GM18511 (cell line): Measurements from ENCODE around the gene EPS8.

Experiments used
- ATAC-seq: cut with Tn5 transposase; IDR thresholded peaks from one replicate; pipeline ENCODE4 v1.9.1; 2021; ENCODE audit warnings: mild to moderate bottlenecking, moderate library complexity; ENCODE audit not compliant: unreplicated experiment

Gene EPS8

DNA sequence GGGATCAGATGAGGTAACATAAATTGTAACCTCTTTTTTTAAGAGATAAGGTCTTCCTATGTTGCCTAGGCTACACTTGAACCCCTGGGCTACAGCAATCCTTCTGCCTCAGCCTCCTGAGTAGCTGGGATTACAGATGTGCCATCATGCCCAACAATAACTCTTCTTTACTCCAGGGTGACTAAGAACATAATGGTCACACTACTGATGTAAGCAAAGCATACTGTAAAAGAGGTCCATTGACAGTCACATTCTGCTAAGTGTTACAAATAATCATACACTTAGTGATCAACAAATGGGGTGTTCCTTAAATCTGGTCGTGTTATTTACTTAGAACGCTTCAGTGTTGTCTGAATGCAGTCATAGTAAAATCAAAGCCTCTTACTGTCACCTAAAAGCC is 68.9 kb downstream of the EPS8 start:
- ATAC-seq: no peak

DNA sequence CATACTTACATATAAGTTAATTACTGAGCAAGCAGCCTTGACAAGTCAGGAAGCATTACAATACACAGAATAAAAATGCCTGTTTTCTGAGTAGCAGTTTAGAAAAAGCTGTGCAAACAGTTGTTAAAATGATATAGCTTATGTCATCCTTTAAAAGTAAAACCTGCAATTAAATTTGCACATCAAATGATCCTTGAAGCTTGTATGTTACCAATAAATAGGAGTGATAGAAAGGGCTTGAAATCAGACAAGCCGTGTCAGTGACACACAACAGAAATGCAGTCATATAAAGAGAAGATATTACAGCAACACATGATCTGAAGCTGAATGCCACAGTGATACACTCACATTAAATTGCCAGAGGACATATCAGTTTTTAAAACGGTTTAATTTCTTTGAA is 70.0 kb downstream of the EPS8 start:
- ATAC-seq: no peak

DNA sequence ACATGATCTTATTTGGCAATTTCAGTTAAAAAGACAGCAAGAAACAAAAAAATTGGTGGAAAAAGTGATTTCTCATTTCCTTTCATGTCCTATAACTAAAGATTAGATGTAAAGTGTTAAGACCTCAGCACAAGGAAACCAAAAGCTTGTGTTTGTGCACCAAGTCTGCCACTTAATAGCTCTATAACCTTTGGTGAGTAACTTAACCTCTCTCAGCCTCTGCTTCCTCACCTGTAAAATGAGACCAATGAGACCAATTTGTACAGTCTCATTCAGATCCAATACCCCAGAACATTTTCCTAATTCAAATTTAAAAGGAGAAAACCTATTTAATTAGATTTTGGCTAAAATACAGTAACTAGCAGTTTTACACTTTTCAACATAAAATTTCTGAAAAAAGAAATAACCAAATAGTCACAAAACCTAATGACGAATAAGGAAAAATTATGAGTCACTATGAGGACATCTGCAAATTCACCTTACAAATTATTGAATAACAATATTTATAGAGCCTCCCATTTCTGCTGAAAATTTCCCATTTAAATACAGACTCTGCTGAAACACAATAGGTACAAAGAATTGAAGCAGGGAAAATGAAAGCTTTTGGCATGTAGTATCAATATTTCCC is 71.1 kb downstream of the EPS8 start:
- no peak for ATAC-seq

DNA sequence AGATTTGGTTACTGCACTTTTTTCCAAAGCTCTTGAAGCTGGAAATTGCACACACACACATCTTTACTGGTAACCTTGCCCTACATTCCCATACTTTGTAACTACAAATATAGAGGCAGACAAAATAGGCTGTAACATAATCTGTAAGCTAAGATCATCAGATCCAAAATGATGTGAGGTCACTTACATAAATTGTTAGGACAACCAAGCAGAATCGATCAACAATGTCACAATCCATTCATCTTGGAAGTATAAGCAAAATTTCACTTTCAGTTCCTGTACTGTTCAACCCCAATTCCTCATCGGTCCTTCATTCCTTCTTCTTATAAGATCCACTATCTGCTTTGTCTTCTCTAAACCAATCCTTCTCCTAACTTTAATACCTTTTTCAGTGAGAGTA is 72.6 kb downstream of the EPS8 start:
- no peak for ATAC-seq

DNA sequence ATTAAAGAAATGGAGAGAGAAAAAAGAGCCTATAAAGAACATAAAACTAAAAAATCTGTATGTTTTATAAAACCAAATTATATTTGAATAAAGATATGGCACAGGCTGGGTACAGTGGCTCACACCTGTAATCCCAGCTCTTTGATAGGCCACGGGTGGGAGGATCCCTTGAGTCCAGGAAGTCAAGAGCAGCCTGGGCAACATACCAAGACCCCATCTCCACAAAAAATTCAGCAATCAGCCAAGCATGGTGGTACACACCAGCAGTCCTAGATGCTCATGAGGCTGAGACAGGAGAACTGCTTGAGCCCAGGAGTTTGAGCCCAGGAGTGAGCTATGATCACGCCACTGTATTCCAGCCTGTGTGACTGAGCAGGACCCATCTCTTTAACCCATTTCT is 74.9 kb downstream of the EPS8 start:
- no peak for ATAC-seq

DNA sequence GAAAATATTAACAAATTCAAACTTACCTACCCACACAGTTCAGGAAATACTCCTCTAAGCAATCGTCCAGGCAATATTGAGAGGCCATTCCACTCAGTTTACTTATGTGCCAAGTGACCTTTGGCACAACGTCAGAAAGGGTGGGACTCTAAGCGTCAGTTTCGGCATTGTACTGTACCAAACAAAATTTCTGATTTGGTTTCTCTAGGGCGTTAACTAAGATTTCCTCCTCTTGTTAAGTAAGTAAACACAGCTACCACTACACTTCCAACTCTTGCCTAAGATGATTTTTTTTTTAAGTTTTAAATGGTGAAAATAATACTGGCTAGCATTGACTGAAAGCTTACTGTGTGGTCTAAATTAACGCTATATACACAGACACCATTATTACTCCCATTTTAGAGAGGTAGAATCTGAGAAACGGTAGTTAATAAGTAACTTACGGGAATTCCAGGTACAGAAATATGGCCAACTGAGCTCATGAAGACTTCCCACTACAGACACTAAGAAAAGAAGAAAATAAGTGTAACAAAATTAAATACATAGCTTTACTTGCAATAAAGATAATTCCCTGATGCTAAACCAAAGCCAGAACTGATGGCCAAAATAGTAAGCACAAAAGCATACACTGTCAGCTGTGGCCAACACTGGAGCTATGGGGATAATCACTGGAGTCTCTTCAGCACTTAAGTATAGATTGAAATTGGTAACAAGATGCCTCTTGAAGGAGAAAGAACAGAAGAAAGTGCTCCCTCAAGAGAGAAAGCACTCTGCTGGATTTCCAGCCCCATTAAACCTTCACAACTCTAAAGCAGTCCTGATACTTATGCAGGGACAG is 76.1 kb downstream of the EPS8 start:
- no peak for ATAC-seq

DNA sequence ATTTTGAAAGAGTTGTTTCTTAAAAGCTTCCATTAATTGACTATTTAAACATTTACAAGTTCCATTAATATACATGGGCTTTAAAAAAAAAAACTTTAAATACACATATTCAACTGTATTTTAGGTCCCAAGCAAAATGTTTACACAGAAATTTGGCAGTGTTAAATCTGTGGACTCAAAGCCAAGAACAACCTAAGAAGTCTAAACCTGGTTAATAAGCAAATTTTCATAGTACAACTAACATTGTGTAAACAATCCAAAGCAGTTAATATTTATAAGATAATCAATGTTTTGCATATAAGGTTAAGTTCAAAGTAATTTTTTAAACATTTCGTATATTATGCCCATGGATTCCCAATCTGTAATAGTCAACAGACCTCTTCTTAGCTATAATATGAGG is 77.0 kb downstream of the EPS8 start:
- no peak for ATAC-seq

DNA sequence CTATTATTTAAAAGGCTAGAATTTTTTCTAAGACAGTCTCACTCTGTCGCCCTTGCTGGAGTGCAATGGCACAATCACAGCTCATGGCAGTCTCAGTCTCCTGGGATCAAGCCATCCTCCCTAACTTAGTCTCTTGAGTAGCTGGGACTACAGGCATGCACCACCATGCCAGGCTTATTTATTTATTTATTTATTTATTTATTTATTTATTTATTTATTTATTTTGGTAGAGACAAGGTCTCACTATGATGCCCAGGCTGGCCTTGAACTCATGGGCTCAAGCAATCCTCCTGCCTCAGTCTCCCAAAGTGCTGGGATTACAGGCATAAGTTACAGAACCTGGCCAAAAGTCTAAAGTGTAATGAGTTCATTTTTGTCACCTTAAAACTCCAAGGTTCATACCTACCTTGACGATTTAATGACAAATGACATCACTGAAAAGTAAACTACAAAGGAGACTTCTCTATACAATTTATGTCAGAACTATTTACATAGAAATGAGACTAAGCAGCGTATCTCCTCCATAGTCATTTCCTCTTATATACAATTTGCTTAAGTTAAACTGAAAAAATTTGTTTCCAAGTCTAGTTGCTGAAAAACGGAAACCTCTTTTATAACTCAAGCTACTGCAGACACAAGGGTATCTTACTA is 78.2 kb downstream of the EPS8 start:
- no peak for ATAC-seq

DNA sequence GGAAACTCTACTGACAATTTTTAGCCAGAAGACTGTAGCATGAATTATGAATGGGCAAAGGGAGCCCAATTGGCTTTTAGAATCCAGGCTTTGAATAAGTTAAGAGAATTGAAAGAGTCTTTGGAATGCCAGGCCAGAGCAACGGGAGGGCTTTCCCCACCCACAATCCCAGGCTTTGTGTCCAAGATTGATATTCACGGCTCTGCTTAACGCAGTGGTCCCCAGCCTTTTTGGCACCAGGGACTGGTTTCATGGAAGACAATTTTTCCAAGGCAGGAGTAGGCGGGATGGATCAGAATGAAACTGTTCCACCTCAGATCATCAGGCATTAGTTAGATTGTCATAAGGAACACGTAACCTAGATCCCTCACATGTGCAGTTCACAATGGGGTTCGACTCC is 79.6 kb downstream of the EPS8 start:
- ATAC-seq: no peak

DNA sequence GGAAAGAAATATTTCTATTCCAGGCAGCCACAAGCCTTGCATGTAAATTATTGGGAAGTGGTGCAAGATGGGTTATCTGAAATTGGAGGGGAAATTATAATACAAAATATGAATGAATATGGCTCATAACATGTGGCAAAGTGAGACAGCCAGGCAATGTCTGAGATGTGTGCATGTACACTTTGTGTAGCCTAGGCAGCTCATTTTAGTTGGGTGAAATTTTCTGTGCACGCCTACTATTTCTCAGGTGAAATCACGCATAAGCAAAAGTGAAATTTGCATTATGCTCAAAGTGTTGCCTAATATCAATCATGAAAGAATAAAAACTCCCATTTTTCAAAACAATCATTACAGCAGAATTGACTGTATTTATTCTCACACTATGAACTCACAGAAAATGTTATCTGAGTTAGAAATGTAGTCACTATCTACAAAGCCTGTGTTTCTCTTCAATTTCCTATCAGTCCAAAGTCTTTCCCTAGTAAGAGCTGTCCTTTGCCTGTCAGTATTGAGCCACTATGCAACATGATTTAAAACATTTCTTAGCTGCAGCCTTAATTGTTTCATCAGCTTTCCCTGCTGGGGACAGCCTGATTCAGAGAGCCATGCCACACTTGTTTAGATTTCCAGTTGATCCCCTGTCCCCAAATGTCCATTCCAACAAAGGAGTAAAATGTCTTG is 80.7 kb downstream of the EPS8 start:
- ATAC-seq: no peak

DNA sequence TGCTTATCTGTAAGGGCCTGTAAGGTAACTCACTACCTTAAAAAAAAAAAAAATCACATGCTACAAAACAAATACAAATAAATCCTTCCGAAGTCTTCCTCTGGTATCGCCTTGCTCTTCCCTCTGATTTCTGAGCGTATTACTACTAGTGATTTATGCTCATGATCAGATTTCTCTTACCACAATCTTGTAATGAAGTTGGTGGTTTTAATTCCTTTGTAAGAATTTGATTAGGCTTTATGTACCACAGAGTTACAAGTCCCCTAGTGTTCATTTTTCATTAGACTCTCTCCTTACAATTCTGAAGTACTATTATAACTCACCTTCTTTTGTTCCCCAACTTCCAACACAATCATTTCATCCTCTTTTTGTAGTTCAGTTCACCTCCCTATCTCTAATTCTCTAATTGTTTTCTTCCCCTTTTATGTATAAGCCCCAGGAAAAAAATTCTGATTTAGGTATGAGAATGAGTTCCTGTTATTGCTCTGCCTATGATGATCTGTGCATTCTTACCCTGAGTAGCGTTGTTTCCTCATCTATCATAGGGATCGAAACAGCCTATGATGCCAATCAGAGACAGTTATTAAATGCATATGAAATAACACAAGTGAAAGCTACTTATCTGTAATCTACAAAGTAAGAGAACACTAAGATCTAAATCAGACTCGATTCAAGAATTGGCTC is 81.5 kb downstream of the EPS8 start:
- no peak for ATAC-seq

DNA sequence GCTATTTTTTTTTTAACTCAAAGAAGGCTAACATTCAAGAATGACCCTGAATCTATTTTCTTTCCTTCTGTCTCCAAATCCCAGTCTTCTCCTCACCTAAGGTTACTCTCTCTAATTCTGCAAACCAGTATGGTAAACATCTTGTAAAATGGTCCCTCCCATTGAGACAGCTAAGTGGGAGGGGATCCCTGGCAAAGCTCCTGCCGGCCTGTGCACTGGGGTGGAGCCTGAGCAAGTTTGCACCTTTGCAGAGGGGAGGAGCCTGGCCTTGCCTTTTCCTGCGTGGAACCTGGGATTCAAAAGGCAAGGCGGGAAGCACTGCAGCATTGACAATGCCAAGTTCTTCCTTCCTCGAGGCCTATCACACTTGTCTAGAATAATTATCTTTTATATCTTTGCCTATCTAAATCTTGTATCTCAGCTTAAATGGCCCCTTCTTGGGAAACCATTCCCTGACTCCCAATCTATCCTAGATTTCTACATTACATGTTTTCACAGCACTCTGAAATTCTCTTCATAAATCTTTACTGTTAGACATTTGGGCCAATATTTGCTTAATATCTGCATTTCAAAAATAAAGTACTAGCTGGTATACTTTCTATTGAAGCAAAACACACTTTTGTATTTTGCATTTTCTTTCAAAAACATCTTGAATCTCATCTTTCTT is 83.0 kb downstream of the EPS8 start:
- no peak for ATAC-seq

DNA sequence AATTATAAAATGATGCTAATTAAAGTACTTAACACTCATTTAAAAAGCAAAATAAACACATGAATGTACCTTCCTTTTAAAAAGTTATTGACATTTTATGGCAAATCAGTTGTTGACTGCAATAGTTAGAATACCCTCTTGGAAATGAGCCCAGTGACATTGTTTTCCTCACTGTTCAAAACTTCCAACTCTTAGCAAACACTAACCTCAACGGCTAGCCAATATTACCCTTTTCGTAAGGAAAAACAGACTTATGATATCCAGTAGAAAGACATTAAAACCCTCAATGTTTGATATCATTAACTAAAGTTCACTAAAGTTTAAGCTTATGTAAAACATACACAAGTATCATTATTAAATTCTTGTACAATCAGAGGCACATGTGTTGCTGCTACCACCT is 83.6 kb downstream of the EPS8 start:
- no peak for ATAC-seq

DNA sequence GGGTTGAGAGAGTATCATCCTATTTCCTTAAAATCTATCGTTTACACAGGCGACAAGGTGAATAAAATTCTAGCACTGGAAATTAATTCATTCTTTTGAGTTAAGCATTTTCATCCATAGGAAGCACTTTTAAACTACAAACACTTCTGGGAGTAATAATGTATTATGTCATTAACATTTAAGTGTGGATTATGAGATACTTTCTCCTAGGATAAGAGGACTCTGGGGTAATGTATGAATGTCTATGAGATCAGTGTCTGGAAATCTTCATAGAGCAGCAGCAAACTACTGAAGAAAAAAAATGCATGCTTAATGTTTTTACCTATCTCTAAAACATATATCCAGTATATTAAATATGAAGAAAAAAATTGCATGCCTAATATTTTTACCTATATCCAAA is 86.9 kb downstream of the EPS8 start:
- ATAC-seq: no peak

DNA sequence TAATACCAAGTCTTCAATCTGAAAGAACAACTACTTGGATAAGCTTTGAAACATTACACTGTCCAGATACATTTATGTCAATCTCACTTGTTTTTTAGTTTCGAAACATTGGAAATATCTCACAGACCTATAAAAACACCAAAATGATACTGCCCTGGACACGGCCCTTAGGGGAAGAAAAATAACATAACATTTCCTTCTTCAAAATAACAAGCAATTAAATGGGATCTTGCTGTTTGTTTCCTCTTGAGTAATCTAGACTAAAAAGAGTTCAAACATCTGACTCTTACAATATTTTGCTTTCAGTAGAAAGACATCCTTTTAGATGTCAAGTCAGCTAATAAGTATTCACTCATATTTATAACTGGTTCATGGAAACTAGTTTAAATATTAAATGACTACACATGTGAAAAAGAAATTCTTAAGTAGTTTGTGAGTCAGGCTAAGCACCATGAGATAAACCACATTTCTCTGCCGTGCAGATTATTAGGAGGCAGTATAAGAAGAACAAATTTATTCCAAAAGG is 87.5 kb downstream of the EPS8 start:
- ATAC-seq: no peak

DNA sequence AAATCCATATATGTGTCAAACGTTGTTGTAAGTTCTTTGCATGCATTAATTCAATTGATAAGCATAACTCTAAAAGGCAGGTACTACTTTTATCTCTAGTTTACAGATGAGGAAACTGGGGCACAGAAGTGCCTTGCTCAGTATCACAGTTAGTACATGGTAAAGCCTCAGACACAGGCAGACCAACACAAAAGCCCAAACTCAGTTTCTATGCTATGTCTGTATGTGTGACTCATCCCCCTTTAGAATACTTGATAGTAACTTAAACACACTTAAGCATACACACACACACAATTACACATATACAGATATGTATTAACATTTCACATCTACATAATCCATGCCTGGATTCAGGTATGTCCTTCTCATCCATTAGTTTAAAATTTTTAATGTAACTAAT is 88.0 kb downstream of the EPS8 start:
- ATAC-seq: peak; percentile 59

DNA sequence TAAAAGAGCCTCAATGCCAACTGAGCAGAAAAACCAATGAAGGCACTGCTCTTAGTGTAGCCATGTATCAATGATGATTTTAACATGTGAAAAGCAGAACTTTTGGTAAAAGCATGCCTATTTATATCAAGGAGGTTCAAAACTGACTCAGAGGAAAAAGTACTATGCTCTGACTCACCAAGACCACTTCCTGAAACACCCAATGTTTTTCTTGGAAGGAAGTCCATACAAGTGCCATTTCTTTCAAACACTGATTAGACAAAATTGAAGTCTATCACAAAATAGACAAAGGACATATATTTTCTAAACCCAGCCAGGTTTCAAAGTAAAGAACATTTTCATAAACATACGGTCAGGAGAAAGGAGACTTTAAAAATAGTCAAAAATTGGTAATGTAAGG is 88.6 kb downstream of the EPS8 start:
- peak; percentile 74 for ATAC-seq

DNA sequence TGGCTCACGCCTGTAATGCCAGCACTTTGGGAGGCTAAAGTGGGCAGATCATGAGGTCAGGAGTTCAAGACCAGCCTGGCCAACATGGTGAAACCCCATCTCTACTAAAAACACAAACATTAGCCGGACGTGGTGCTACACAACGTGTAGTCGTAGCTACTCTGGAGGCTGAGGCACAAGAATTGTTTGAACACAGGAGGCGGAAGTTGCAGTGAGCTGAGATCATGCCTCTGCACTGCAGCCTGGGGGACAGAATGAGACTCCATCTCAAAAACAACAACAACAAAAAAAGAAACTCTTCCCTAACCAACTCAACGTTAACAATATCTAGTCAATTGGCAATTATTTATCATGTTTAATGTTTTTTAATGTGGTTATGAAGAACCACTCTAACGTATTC is 89.3 kb downstream of the EPS8 start:
- ATAC-seq: peak; percentile 4

DNA sequence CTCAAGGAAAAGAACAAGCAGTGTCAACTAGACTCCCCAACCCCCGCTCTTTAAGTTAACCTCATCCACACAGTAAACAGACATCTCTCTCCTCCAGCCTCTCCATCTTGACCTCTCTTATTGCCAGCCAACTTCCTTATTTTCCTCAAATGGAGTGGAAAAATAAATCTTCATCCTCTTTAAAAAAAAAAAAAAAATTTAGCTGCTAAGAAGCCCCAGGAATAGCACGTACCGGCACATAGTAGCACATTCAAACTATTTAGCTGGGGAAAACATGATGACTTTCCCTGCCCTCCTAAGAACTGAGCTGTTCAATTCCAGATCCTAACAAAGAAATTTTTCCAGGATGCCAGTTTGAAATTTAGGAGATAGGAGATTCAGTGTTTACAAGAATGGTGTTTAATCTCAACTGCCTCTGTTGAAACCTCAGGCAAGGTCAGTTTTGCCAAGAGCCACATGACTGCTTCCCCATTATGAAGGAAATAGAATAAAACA is 90.8 kb downstream of the EPS8 start:
- ATAC-seq: no peak

DNA sequence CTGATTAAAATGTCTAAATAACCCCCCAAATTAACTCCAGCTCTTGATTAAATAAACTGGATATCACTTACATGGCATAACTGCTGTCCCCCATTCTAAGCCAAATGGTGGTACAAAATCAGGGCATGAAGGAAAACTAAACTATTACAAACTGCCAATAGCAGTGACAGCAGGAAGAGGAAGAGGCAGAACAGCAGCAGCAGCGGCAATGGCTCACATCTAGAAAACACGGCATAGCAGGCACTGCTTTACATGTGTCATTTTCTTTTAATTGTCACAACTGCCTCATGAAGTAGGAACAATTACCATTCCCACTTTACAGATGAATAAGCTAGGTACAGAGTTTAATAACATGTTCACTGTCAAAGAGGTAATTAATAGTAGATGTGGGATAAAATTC is 92.0 kb downstream of the EPS8 start:
- ATAC-seq: no peak
